GM23248 (cell line): ENCODE measurements around the gene TXNDC15.

Experiments
- EZH2 ChIP-seq: fragments of 200-600 bp; sonication (generic); IDR thresholded peaks from 2 replicates; pipeline ENCODE4 v1.6.1; 2018; ENCODE audit warnings: antibody characterized with exemption, mild to moderate bottlenecking; ENCODE audit not compliant: insufficient read depth, poor library complexity, severe bottlenecking
- EZH2phosphoT487 ChIP-seq: fragments of 200-600 bp; sonication (generic); IDR thresholded peaks from 2 replicates; pipeline ENCODE4 v1.6.1; 2018; ENCODE audit warnings: antibody characterized with exemption, moderate library complexity, mild to moderate bottlenecking, low read depth; ENCODE audit not compliant: insufficient read depth

GRCh38 chr5:134939500-134939899 is 65.3 kb downstream of the TXNDC15 start:
- TF ChIP-seq EZH2phosphoT487 (no peak), EZH2 (no peak)
